Testis (tissue), 3 donors: ENCODE measurements around the gene OR5B12. TPM values are rescaled to one million over a fixed set of nuclear protein-coding genes. Genes with fewer than 3 reads are reported as not detected.
"Not testable (repeated sequence)": the region's sequence is repeated elsewhere in the genome, so short reads cannot be mapped to it uniquely, and the experiment has no call there.

Source experiments
- DNase-seq: peaks from one replicate; pipeline ENCODE4 v3.0.0-alpha.2; 2019
- H3K27ac ChIP-seq, 2 donors: fragments of 200-600 bp; sonication (generic); one replicate each; pipeline ENCODE4 v1.5.1; 2019
- H3K27me3 ChIP-seq: fragments of 200-600 bp; sonication (generic); one replicate; pipeline ENCODE4 v1.5.1; 2019
- H3K36me3 ChIP-seq: fragments of 200-600 bp; sonication (generic); one replicate; pipeline ENCODE4 v1.5.1; 2017; ENCODE audit warnings: low read depth; ENCODE audit errors: missing control alignments
- H3K4me1 ChIP-seq: fragments of 200-600 bp; sonication (generic); one replicate; pipeline ENCODE4 v1.5.1; 2019
- H3K4me3 ChIP-seq, 2 donors: fragments of 200-600 bp; sonication (generic); one replicate each; pipeline ENCODE4 v1.5.1; 2017 to 2019
- H3K9me3 ChIP-seq: fragments of 200-600 bp; sonication (generic); one replicate; pipeline ENCODE4 v1.5.1; 2017
- POLR2A ChIP-seq: fragments of 450-650 bp; IDR thresholded peaks from one replicate; pipeline ENCODE4 v1.6.1; 2017; ENCODE audit warnings: antibody characterized with exemption, mild to moderate bottlenecking, moderate library complexity
- whole genome bisulfite sequencing, 2 donors: methylation state at CpG; one replicate each; pipeline ENCODE4 v1.1.5; 2018; 5-methylcytosine and 5-hydroxymethylcytosine counted together
- intact Hi-C: fragments of 100-400 bp; cut with DNase I; formaldehyde crosslinking; loops from one replicate; pipeline ENCODE4 v1.15.1; 2023; ENCODE audit warnings: low total_unique reads
- polyA plus RNA-seq: library from polyadenylated mRNA; stranded (reverse); fragments of 350-450 nt; fragmentation: Illumina TruSeq; extraction: RNeasy Lipid Tissue Mini Kit (QIAGEN cat#74804); gene quantifications from one replicate; pipeline ENCODE4 v1.2.3, GENCODE V29; 2014; ENCODE audit warnings: low read depth, low replicate concordance; ENCODE audit not compliant: insufficient read depth
- total RNA-seq, 2 donors: library from RNA; depleted of rRNA; stranded (reverse); fragments of >200 nt; gene quantifications; one replicate each; pipeline ENCODE4 v1.2.3, GENCODE V29; 2016
- TF ChIP-seq, protein P1 (sequence below), 3 experiments: fragments of 450-650 bp in 2 of 3; fragments of 200-600 bp in 1 of 3; sonication (generic) in 1 of 3; IDR thresholded peaks; one replicate each; pipeline ENCODE4 v1.5.1; 2016 to 2019; ENCODE audit warnings: antibody characterized with exemption in 3 of 3, mild to moderate bottlenecking in 2 of 3, moderate library complexity in 1 of 3

The OR5B12 gene
- total and polyA plus RNA-seq, 3 donors from 2014 or later: 0.71 TPM; not detected in 2

GRCh38 chr11:58406774-58407173 is 35.3 kb downstream of the OR5B12 start, which contains the start of gene OR5B3:
Gene OR5B3, minus strand, starts transcription at chr11:58406874. Its CDS starts 3,465 bp downstream, at chr11:58403409.
- H3K4me1 ChIP-seq: no peaks in the 10 kb centered on the region
- TF ChIP-seq POLR2A: no peak
- WGBS, 2 donors: 61 to 73% methylated on average over 1 of the region's 1 CpG
- no peak for DNase-seq
- H3K27ac ChIP-seq: no peak within 1 kb of the TSS
- intact Hi-C loops: no loop called here
- H3K9me3 ChIP-seq: no peaks in the 10 kb centered on the region
- no peaks in the 10 kb centered on the region for H3K36me3 ChIP-seq
- no peak within 1 kb of the TSS for H3K4me3 ChIP-seq
- no peaks in the 10 kb centered on the region for H3K27me3 ChIP-seq

DNA sequence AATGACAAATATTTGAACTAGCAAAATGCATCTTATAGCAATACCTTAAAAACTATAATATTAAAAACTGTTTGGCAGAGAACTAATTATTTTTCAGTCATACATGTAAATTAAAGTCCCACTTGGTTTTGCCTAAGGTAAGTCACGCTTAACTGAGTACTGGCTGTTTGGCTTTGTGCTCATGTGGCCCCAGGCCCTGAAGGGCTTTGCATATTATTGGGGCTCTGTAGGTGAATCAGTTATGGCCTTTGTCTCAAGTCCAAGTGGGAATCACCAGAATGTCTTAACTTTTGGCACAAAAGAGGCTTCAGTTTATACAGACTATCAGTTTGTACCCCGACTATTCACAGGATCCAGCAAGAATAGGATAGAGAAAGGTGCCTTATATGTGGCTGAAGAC is 42.4 kb downstream of the OR5B12 start:
- H3K9me3 ChIP-seq, H3K4me3 ChIP-seq, DNase-seq, H3K27ac ChIP-seq, intact Hi-C loops, H3K4me1 ChIP-seq, H3K36me3 ChIP-seq, H3K27me3 ChIP-seq: not testable (repeated sequence)
- WGBS, 2 donors: 80% methylated on average over 1 of the region's 2 CpGs; no CpG with 5 or more reads in 1 of the 2 donors

GRCh38 chr11:58395581-58395980 is 46.5 kb downstream of the OR5B12 start:
- Histone ChIP-seq H3K4me1 (no peaks in the 10 kb centered on the region), H3K9me3 (no peaks in the 10 kb centered on the region), H3K4me3 (no peak overlapping the region), H3K27ac (no peak overlapping the region), H3K27me3 (no peaks in the 10 kb centered on the region), H3K36me3 (no peaks in the 10 kb centered on the region)
- no peak for DNase-seq
- WGBS, 2 donors: 63 to 90% methylated on average over 2 of the region's 2 CpGs
- no peak for TF ChIP-seq POLR2A
- TF ChIP-seq, protein P1, sequence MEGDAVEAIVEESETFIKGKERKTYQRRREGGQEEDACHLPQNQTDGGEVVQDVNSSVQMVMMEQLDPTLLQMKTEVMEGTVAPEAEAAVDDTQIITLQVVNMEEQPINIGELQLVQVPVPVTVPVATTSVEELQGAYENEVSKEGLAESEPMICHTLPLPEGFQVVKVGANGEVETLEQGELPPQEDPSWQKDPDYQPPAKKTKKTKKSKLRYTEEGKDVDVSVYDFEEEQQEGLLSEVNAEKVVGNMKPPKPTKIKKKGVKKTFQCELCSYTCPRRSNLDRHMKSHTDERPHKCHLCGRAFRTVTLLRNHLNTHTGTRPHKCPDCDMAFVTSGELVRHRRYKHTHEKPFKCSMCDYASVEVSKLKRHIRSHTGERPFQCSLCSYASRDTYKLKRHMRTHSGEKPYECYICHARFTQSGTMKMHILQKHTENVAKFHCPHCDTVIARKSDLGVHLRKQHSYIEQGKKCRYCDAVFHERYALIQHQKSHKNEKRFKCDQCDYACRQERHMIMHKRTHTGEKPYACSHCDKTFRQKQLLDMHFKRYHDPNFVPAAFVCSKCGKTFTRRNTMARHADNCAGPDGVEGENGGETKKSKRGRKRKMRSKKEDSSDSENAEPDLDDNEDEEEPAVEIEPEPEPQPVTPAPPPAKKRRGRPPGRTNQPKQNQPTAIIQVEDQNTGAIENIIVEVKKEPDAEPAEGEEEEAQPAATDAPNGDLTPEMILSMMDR (IDR thresholded peaks at IDR 0.05): no peak
- intact Hi-C loops: no loop called here

- H3K36me3 ChIP-seq: no peaks in the 10 kb centered on the region
- DNase-seq: no peak
- H3K27me3 ChIP-seq: no peaks in the 10 kb centered on the region
- H3K9me3 ChIP-seq: no peaks in the 10 kb centered on the region
- no peaks in the 10 kb centered on the region for H3K4me1 ChIP-seq
- H3K4me3 ChIP-seq: no peak overlapping the region
- no peak overlapping the region for H3K27ac ChIP-seq
- intact Hi-C loops: no loop called here
- TF ChIP-seq, protein P1 (IDR thresholded peaks at IDR 0.05): no peak
- no peak for TF ChIP-seq POLR2A
Observed at GRCh38 chr11:58394195-58394594, 47.8 kb downstream of the OR5B12 start.

- intact Hi-C loops: no loop called here
- TF ChIP-seq, protein P1 (IDR thresholded peaks at IDR 0.05): no peak
- TF ChIP-seq POLR2A: no peak
- DNase-seq: no peak
Observed at GRCh38 chr11:58392746-58393145, 49.3 kb downstream of the OR5B12 start.

DNA sequence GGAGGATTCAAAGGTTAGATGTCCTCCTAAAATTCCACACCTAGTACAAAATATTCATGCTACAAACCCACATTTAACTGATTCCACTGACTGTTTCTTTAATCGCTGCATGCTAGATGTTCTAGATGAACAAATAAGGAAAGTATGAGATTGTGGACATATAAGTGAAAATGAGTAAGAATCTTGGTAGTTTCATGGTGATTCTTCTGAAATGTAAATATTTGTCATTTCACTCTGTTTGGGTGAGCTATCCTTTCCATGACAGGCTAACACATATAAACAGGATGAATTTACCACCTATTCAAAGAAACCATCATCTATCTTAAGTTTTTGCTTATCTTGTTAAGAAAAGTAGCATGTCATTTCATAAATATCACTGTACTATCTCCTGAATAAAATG is 50.2 kb downstream of the OR5B12 start:
- Histone ChIP-seq H3K4me1 (no peaks in the 10 kb centered on the region), H3K36me3 (no peaks in the 10 kb centered on the region), H3K9me3 (no peaks in the 10 kb centered on the region), H3K27me3 (no peaks in the 10 kb centered on the region), H3K27ac (no peak overlapping the region), H3K4me3 (no peak overlapping the region)
- intact Hi-C loops: no loop called here
- DNase-seq: no peak
- WGBS, 2 donors: 90 to 96% methylated on average over 1 of the region's 1 CpG
- TF ChIP-seq POLR2A: no peak
- TF ChIP-seq, protein P1 (IDR thresholded peaks at IDR 0.05): no peak

More at GRCh38 chr11:58392746-58393145, 49.3 kb downstream of the OR5B12 start:
- Histone ChIP-seq H3K9me3 (no peaks in the 10 kb centered on the region), H3K4me1 (no peaks in the 10 kb centered on the region), H3K36me3 (no peaks in the 10 kb centered on the region), H3K27ac (no peak overlapping the region), H3K27me3 (no peaks in the 10 kb centered on the region), H3K4me3 (no peak overlapping the region)
- WGBS, 2 donors: 59 to 63% methylated on average over 1 of the region's 1 CpG
